ENCODE results near the gene PBXIP1.

The PBXIP1 gene

GRCh38 chr1:154955718-154956543, at the start of gene PBXIP1:
PBXIP1 (minus strand) TSS chr1:154956099; CDS start chr1:154953721, 2,378 bp downstream.
- ATAC-seq (ENCODE audit: low read depth) (peak; percentile 84), DNase-seq (ENCODE audit: low spot score) (no peak)
- Histone ChIP-seq H3K27ac (ENCODE audit: poor library complexity, severe bottlenecking) (peak within 1 kb of the TSS; percentile 36), H3K4me1 (ENCODE audit: insufficient read depth, poor library complexity, severe bottlenecking) (peaks cover 10% of the 10 kb centered on the region), H3K27me3 (ENCODE audit: insufficient read depth, poor library complexity, severe bottlenecking) (no peaks in the 10 kb centered on the region), H3K4me3 (ENCODE audit: severe bottlenecking) (peak within 1 kb of the TSS; percentile 33), H3K36me3 (ENCODE audit: low read depth) (peaks cover 8% of the 10 kb centered on the region), H3K9me3 (ENCODE audit: severe bottlenecking) (no peaks in the 10 kb centered on the region)
- TF ChIP-seq CTCF (IDR thresholded peaks at IDR 0.05; ENCODE audit: poor library complexity, severe bottlenecking), result peak; percentile 40

GRCh38 chr1:155005076-155006011, 49.4 kb upstream of the PBXIP1 start:
- peaks cover 38% of the 10 kb centered on the region for H3K36me3 ChIP-seq (ENCODE audit: low read depth)
- peak; percentile 82 for DNase-seq (ENCODE audit: low spot score)
- H3K4me3 ChIP-seq (ENCODE audit: severe bottlenecking), result no peak overlapping the region
- no peak for TF ChIP-seq CTCF (IDR thresholded peaks at IDR 0.05; ENCODE audit: poor library complexity, severe bottlenecking)
- peak; percentile 37 for ATAC-seq (ENCODE audit: low read depth)
- H3K27ac ChIP-seq (ENCODE audit: poor library complexity, severe bottlenecking), result peak overlapping the region; percentile 96
- peaks cover 42% of the 10 kb centered on the region for H3K4me1 ChIP-seq (ENCODE audit: insufficient read depth, poor library complexity, severe bottlenecking)
- H3K27me3 ChIP-seq (ENCODE audit: insufficient read depth, poor library complexity, severe bottlenecking), result no peaks in the 10 kb centered on the region
- H3K9me3 ChIP-seq (ENCODE audit: severe bottlenecking), result no peaks in the 10 kb centered on the region

- peaks cover 48% of the 10 kb centered on the region for H3K4me1 ChIP-seq (ENCODE audit: insufficient read depth, poor library complexity, severe bottlenecking)
- H3K27me3 ChIP-seq (ENCODE audit: insufficient read depth, poor library complexity, severe bottlenecking), result no peaks in the 10 kb centered on the region
- H3K9me3 ChIP-seq (ENCODE audit: severe bottlenecking), result no peaks in the 10 kb centered on the region
- peak overlapping the region; percentile 93 for H3K4me3 ChIP-seq (ENCODE audit: severe bottlenecking)
- peak overlapping the region; percentile 96 for H3K27ac ChIP-seq (ENCODE audit: poor library complexity, severe bottlenecking)
- peak; percentile 46 for DNase-seq (ENCODE audit: low spot score)
- TF ChIP-seq CTCF (IDR thresholded peaks at IDR 0.05; ENCODE audit: poor library complexity, severe bottlenecking), result no peak
- H3K36me3 ChIP-seq (ENCODE audit: low read depth), result peaks cover 38% of the 10 kb centered on the region
- no peak for ATAC-seq (ENCODE audit: low read depth)
Measured at GRCh38 chr1:155004352-155005075, 48.6 kb upstream of the PBXIP1 start.

- no peak for TF ChIP-seq CTCF (IDR thresholded peaks at IDR 0.05; ENCODE audit: poor library complexity, severe bottlenecking)
- ATAC-seq (ENCODE audit: low read depth) (peak; percentile 3; the same call in 1 of the 3 replicates), DNase-seq (ENCODE audit: low spot score) (peak; percentile 78)
- H3K27me3 ChIP-seq (ENCODE audit: insufficient read depth, poor library complexity, severe bottlenecking), result no peaks in the 10 kb centered on the region
- H3K36me3 ChIP-seq (ENCODE audit: low read depth), result peaks cover 36% of the 10 kb centered on the region
- no peaks in the 10 kb centered on the region for H3K9me3 ChIP-seq (ENCODE audit: severe bottlenecking)
- peaks cover 48% of the 10 kb centered on the region for H3K4me1 ChIP-seq (ENCODE audit: insufficient read depth, poor library complexity, severe bottlenecking)
- peak overlapping the region; percentile 96 for H3K27ac ChIP-seq (ENCODE audit: poor library complexity, severe bottlenecking)
- H3K4me3 ChIP-seq (ENCODE audit: severe bottlenecking), result peak overlapping the region; percentile 93
Measured at GRCh38 chr1:155003766-155004351, 48.0 kb upstream of the PBXIP1 start.

Data from RWPE2 (cell line).